ENCODE results near the gene RAD51AP2.
"Not testable (repeated sequence)": the region's sequence is repeated elsewhere in the genome, so short reads cannot be mapped to it uniquely, and the experiment has no call there.

RAD51AP2 gene

GRCh38 chr2:17536416-17536815, 18.2 kb upstream of the RAD51AP2 start:
- no peak for DNase-seq

DNA sequence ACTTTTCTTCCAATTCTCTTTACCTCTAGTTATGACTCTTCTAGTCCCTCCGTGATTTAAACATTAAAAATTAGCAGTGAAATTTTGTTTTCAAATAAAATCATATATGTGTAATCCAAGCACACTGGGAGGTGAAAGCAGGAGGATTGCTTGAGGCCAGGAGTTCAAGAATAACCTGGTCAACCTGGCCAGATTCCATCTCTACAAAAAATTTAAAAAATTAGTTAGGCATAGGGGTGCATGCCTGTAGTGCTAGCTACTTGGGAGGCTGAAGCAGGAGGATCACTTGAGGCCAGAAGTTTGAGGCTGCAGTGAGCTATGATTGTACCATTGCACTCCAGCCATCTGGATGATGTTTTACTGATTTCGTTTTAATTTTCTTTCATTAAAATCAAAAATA, 15.3 kb upstream of the RAD51AP2 start:
- no peak for DNase-seq

DNA sequence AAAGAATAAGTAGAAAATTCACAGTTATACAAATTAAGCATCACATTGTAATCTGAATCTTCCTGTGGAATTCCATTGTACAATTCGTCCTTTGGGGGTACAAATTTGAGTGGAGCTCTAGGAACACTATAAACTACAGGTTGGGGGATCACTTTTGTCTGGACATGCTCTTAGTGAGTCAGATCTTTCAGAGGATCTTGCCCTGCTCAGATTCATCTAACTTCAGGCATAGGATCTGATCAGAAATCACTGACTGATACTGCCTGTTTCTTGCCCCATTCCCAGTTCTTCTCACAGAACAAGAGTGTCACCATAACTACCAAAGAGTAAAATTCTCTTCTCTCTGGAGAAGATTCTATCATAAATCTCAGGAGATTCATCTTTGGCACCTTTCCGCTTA, 11.5 kb upstream of the RAD51AP2 start:
- no peak for DNase-seq

DNA sequence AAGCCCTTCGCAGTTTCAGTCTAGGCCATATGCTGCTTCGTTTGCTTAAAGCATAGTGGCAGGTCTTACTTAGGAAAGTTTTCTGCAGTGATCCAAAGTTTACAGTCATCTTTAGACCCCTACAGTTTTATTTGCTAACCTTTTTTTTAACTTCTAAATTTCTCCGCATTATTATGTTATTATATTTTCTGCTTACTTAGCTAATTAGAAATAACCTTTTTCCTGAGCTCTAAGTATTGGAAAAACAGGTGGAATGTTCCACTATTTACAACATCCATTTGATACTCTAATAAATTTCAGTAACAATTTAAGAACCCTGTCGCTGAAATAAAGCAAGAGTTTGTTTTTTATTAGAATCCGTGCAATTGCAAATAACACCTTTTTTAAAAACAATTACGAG, 4.1 kb upstream of the RAD51AP2 start:
- DNase-seq = no peak

GRCh38 chr2:17521621-17522020, 3.4 kb upstream of the RAD51AP2 start:
- no peak for DNase-seq

DNA sequence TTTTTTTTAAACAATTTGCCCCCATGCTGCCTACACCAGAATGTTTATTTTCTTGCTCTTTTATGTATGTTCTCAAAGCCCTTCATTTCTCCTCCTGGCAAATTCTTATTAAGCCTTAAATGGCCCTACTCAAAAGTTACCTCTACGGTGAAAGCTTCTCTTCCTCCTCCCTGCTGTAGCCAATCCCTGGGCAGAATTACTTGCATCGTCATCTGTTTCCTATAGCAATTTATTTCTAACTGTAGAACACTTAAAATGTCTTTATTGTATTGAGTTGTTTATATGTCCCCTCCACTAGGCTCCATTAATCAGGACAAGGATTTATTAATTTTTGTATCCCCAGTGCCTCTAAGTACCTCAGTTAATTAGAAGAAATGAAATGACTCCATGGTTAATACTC, 2.5 kb upstream of the RAD51AP2 start:
- DNase-seq = no peak

DNA sequence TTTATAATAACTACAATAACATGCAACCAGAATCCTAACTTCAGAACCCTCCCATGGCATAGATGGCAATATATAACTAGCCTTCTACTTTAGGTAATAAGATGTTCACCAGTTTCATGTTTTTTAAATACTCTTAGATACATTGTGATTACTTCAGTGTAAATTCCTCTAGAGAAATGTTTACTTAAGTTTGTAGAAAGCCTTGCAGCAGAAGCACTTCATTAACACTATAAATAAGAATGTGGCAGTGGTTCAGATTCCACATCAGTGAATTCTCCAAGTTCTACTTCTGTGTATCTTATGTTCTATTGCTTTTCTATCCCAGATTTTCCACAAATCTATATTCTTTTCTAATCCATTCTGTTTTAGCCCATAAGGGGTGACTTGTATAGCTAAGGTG, 1.2 kb upstream of the RAD51AP2 start:
- DNase-seq = no peak

DNA sequence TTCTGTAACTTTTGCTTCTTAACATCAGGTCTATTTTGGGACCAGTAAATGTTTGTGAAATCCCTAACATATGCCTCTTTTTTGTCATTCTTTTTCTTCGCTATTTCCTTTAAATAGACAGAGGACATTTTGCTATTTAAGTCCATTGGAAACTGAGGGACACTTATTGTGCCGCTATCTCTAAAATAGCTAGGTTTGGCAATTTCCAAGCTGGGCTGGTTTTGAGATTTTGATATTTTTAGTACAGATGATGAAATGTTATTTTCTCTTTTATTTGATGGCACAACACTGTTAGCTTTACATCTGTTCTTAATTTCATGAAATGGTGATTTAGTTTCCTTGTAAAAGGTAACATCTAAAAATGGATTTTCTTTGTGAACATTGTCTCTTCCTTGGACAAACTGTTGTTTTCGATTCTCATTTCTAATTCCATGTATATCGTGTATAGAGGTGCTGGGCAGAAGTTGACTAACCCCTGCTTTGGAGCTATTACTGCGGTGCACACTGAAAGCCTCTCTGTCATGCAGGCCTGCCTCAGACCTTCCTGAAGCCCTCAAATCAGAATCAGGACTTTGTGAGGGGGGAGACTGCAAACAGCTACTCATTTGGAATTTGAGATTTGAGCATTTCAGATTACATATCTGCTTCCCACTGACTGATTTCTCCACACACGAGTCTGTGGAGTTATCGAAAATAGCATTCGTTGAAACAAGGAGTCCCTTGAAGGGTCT, 594 bp downstream of the RAD51AP2 start:
- DNase-seq = no peak

- DNase-seq = no peak
These were observed 2.6 kb downstream of the RAD51AP2 start for GRCh38 chr2:17515652-17516051.

- DNase-seq = no peak
These were observed 11.3 kb downstream of the RAD51AP2 start for GRCh38 chr2:17506736-17507616.

- DNase-seq = no peak
These were observed 20.5 kb downstream of the RAD51AP2 start for GRCh38 chr2:17497718-17498117.

- DNase-seq = no peak
These were observed 22.6 kb downstream of the RAD51AP2 start for GRCh38 chr2:17495590-17495989.

DNA sequence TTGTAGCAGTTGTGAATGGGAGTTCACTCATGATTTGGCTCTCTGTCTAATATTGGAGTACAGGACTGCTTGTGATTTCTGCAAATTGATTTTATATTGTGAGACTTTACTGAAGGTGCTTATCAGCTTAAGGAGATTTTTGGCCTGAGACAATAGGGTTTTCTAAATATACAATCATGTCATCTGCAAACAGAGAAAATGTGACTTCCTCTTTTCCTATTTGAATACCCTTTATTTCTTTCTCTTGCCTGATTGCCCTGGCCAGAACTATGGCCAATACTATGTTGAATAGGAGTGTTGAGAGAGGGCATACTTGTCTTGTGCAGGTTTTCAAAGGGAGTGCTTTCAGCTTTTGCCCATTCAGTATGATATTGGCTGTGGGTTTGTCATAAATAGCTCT, 28.1 kb downstream of the RAD51AP2 start:
- not testable (repeated sequence) for DNase-seq

- DNase-seq = not testable (repeated sequence)
These were observed 29.6 kb downstream of the RAD51AP2 start for GRCh38 chr2:17488610-17489009.

DNA sequence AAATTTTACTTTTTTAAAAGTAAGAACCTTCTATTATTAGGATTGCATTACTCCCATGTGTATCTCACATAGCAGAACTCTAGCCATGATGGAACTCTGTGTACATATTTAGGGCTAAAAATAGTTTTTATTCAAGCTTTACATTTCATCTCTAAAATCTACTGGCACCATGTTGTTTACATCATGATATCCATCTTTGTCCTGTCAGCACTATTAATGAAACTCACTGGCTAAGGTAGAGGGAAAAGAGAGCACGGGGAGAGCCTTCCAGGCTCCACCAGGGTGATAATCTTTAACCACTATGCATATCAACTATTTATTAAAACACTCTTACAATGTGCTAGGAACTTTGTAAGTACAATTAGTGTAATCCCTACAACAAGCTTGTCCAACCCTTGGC, 34.7 kb downstream of the RAD51AP2 start:
- DNase-seq = no peak

- no peak for DNase-seq
These were observed 35.6 kb downstream of the RAD51AP2 start for GRCh38 chr2:17482651-17483050.

DNA sequence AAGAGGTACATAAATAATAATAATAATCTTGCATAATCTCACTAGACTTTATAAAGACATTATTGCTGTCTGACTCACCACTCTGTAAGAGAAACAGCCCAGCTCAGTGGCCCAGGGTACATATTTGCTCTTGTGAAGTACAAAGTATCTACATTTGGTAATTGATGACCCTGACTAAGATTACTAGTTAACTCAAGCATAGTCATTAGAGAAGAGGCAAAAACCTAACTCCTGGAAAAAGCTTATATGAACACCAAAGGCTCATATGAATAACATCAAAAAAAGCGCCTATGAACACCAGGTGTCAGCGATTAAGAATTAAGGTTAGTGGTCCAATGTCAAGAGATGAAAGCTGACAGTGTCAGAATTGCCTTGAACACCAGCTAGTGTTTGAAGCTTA, 38.4 kb downstream of the RAD51AP2 start:
- no peak for DNase-seq

GRCh38 chr2:17476830-17477229, 41.4 kb downstream of the RAD51AP2 start:
- DNase-seq = no peak

- no peak for DNase-seq
These were observed 42.2 kb downstream of the RAD51AP2 start for GRCh38 chr2:17476064-17476463.

DNA sequence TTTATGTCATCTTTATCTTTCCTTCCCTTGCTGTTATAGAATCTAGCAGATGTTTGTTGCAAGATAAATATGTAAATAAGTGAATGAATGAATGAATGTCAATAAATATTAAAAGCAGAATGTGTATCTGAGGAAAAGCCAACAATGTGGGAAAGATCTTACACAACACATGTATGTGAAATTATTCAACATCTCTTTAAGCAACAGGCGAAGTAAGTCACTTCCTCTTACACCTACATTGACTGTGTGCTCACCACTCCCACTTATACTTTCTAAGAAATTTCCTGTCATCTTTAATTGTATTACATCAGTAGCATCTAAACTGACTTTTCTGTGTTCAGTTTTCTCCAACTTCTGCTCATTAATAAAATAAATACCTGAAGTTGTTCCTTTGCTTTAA, 43.0 kb downstream of the RAD51AP2 start:
- no peak for DNase-seq

DNA sequence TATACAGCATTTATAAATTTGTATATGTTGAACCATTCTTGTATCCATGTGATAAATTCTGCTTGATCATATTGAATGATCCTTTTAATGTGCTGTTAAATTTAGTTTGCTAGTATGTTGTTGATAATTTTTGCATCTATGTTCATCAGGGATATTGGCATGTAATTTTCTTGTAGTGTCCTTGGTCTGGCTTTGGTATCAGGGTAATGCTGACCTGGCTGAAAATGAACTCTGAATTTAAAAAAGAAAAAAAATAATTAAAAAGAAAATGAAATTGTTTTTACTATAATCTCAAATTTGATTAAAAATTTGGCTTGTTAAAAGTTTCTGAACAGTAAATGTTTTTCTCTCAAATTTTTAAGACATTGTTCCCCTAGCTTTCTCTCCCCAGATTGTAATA, 46.3 kb downstream of the RAD51AP2 start:
- DNase-seq = no peak

GRCh38 chr2:17470855-17471641, 47.2 kb downstream of the RAD51AP2 start:
- no peak for DNase-seq

DNA sequence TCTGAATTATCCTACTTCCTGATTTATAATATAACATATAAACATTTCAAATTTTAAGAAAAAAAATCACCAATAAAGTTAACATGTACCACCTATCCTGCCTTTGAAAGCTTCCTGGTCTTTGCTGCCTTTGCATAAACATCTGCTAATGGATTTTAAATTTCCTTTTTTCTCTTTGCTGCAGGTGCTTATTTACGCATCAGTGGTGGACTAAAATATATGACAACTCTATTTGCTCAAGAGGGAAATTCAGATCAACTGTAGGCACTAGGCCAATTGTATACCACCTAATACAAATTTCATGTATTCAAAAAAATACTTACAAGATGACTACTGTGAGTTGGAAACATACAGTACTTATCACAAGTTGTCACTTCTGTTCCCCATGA, 57.2 kb downstream of the RAD51AP2 start:
- DNase-seq = no peak

Data from KG1 (cell line).